IMR-90 (cell line): Measurements from ENCODE around the gene ANAPC1. TPM values are rescaled to one million over a fixed set of nuclear protein-coding genes. Genes with fewer than 3 reads are reported as not detected.
"Not testable (repeated sequence)": the region's sequence is repeated elsewhere in the genome, so short reads cannot be mapped to it uniquely, and the experiment has no call there.

ENCODE experiments used
- ATAC-seq: fragments of 200-7000 bp; cut with Tn5 transposase; 2 replicates; pipeline ENCODE4 v1.9.1; 2020; ENCODE audit warnings: low read depth, mild to moderate bottlenecking, moderate library complexity
- BruUV-seq: library from RNA; stranded (reverse); fragments of 400-500 nt; replicated peaks from 2 replicates; lab custom pipeline; 2021; lab: Mats Ljungman, UMichigan
- CTCF ChIA-PET: fragments of 300-600 bp; formaldehyde crosslinking; extraction: SDS; loops from one replicate; lab custom pipeline; 2021; ENCODE audit warnings: antibody characterized with exemption; lab: Yijun Ruan, JAX
- POLR2A ChIA-PET: fragments of 300-600 bp; sonication (Branson Sonifier 250); formaldehyde crosslinking; loops from one replicate; lab custom pipeline; 2022; ENCODE audit warnings: antibody characterized with exemption; ENCODE audit not compliant: unreplicated experiment; lab: Charles Lee
- DNase-seq: peaks from one replicate; pipeline ENCODE4 v3.0.0; 2013
- H2AFZ ChIP-seq: replicated peaks from 2 replicates; pipeline ENCODE3; 2013; ENCODE audit warnings: low read length, mild to moderate bottlenecking; ENCODE audit not compliant: poor library complexity
- H2AK5ac ChIP-seq: 2 replicates; pipeline ENCODE4 v1.6.1; 2013; ENCODE audit warnings: low read depth, low read length, inconsistent platforms
- H2AK9ac ChIP-seq: replicated peaks from 2 replicates; pipeline ENCODE3; 2013; ENCODE audit warnings: mild to moderate bottlenecking, low read depth, low read length, moderate library complexity; ENCODE audit not compliant: poor library complexity
- H2BK120ac ChIP-seq: 2 replicates; pipeline ENCODE4 v1.6.1; 2013; ENCODE audit warnings: low read depth, low read length, inconsistent platforms
- H2BK15ac ChIP-seq: 3 replicates; pipeline ENCODE4 v1.6.1; 2013; ENCODE audit warnings: low read depth, low read length, inconsistent platforms
- H2BK20ac ChIP-seq: 2 replicates; pipeline ENCODE4 v1.6.1; 2013; ENCODE audit warnings: low read depth, mild to moderate bottlenecking, inconsistent platforms, low read length, moderate library complexity
- H2BK5ac ChIP-seq: 2 replicates; pipeline ENCODE4 v1.6.1; 2013; ENCODE audit warnings: mild to moderate bottlenecking, low read depth, low read length, inconsistent platforms; ENCODE audit not compliant: poor library complexity, severe bottlenecking
- H3K14ac ChIP-seq: replicated peaks from 2 replicates; pipeline ENCODE4 v1.6.1; 2013; ENCODE audit warnings: low read depth, low read length, inconsistent platforms
- H3K18ac ChIP-seq: 2 replicates; pipeline ENCODE4 v1.6.1; 2013; ENCODE audit warnings: low read depth, low read length, control low read depth
- H3K23ac ChIP-seq: 2 replicates; pipeline ENCODE4 v1.6.1; 2013; ENCODE audit warnings: low read depth, low read length, inconsistent platforms
- H3K27ac ChIP-seq: 2 replicates; pipeline ENCODE4 v1.5.1; 2013; ENCODE audit warnings: mild to moderate bottlenecking, control low read depth, low read length; ENCODE audit not compliant: insufficient read depth
- H3K27me3 ChIP-seq: 2 replicates; pipeline ENCODE4 v1.6.1; 2013; ENCODE audit warnings: low read length; ENCODE audit not compliant: control insufficient read depth, insufficient read depth
- H3K36me3 ChIP-seq: 2 replicates; pipeline ENCODE4 v1.6.1; 2013; ENCODE audit warnings: low read length, mixed read lengths; ENCODE audit not compliant: control insufficient read depth, insufficient read depth
- H3K4ac ChIP-seq: 2 replicates; pipeline ENCODE4 v1.6.1; 2013; ENCODE audit warnings: low read depth, low read length, inconsistent platforms
- H3K4me1 ChIP-seq: 2 replicates; pipeline ENCODE4 v1.6.1; 2013; ENCODE audit warnings: low read length, mixed read lengths; ENCODE audit not compliant: control insufficient read depth, insufficient read depth
- H3K4me2 ChIP-seq: 2 replicates; pipeline ENCODE4 v1.6.1; 2013; ENCODE audit warnings: low read depth, mild to moderate bottlenecking, control low read depth, low read length, moderate library complexity
- H3K4me3 ChIP-seq: 2 replicates; pipeline ENCODE4 v1.5.1; 2013; ENCODE audit warnings: low read depth, mild to moderate bottlenecking, control low read depth, low read length, moderate library complexity; ENCODE audit not compliant: insufficient read depth
- H3K56ac ChIP-seq: 2 replicates; pipeline ENCODE4 v1.6.1; 2013; ENCODE audit warnings: low read length, inconsistent platforms; ENCODE audit not compliant: insufficient read depth; ENCODE audit errors: extremely low read depth
- H3K79me1 ChIP-seq, 2 experiments: 2 replicates each; pipeline ENCODE4 v1.6.1; 2013; ENCODE audit warnings: low read length in 2 of 2, inconsistent platforms in 1 of 2, low read depth in 1 of 2
- H3K9ac ChIP-seq: 2 replicates; pipeline ENCODE4 v1.6.1; 2013; ENCODE audit warnings: low read depth, low read length, control low read depth
- H3K9me1 ChIP-seq: 2 replicates; pipeline ENCODE4 v1.6.1; 2013; ENCODE audit warnings: low read length, inconsistent platforms; ENCODE audit not compliant: insufficient read depth
- H3K9me3 ChIP-seq: 2 replicates; pipeline ENCODE4 v1.6.1; 2013; ENCODE audit warnings: low read length; ENCODE audit not compliant: control insufficient read depth, insufficient read depth
- H4K20me1 ChIP-seq: 2 replicates; pipeline ENCODE4 v1.6.1; 2013; ENCODE audit warnings: low read length, inconsistent platforms; ENCODE audit not compliant: insufficient read depth
- H4K5ac ChIP-seq: 2 replicates; pipeline ENCODE4 v1.6.1; 2013; ENCODE audit warnings: mild to moderate bottlenecking, low read depth, low read length, control low read depth
- H4K8ac ChIP-seq, 2 experiments: 2 replicates each; pipeline ENCODE4 v1.6.1; 2013; ENCODE audit warnings: low read depth in 2 of 2, low read length in 2 of 2, control low read depth in 1 of 2, inconsistent platforms in 1 of 2
- H4K91ac ChIP-seq: 2 replicates; pipeline ENCODE4 v1.6.1; 2013; ENCODE audit warnings: low read depth, low read length, inconsistent platforms; ENCODE audit not compliant: insufficient read depth
- WGBS, 2 experiments: methylation state at CpG; one replicate each; pipeline versions ENCODE4 v1.1.5 to v1.1.7; 2013; ENCODE audit warnings: missing lambda C conversion rate in 2 of 2; ENCODE audit not compliant: insufficient read length in 1 of 2; ENCODE audit errors: extremely low coverage in 2 of 2; 5-methylcytosine and 5-hydroxymethylcytosine counted together
- dilution Hi-C: fragments of 300-500 bp; cut with HindIII; formaldehyde crosslinking; loops from one replicate; pipeline ENCODE4 v1.14.3; 2018; ENCODE audit warnings: low sequenced_read_pairs; ENCODE audit not compliant: unreplicated experiment
- in situ Hi-C: fragments of 300-500 bp; cut with MboI; formaldehyde crosslinking; loops from 3 replicates; pipeline ENCODE4 v1.14.3; 2019; ENCODE audit warnings: low sequenced_read_pairs, inconsistent platforms, mixed read lengths
- intact Hi-C: fragments of 100-400 bp; cut with micrococcal nuclease; formaldehyde crosslinking; loops from 2 replicates; pipeline ENCODE4 v1.10.0; 2022
- polyA plus RNA-seq, 3 experiments: library from polyadenylated mRNA; depleted of rRNA; stranded (reverse); fragments of >200 nt; gene quantifications; 2 replicates each; pipeline ENCODE4 v1.2.3, GENCODE V29; 2012; ENCODE audit warnings: low replicate concordance in 1 of 3
- total RNA-seq: library from RNA; depleted of rRNA; stranded (reverse); fragments of >200 nt; gene quantifications from 2 replicates; pipeline ENCODE4 v1.2.3, GENCODE V29; 2012

Gene ANAPC1
- total and polyA plus RNA-seq, 2 of the 4 experiments (the other 2 are of a cell fraction): 14.6 to 50.7 TPM

- H3K9me3 ChIP-seq, H3K4me2 ChIP-seq, dilution Hi-C loops, BruUV-seq, H3K27me3 ChIP-seq, H3K27ac ChIP-seq, H3K36me3 ChIP-seq, ATAC-seq, H2AFZ ChIP-seq, H4K91ac ChIP-seq, H3K79me1 ChIP-seq, H3K18ac ChIP-seq, in situ Hi-C loops, POLR2A ChIA-PET, H3K23ac ChIP-seq, H3K56ac ChIP-seq, H3K9me1 ChIP-seq, H4K5ac ChIP-seq, H2BK5ac ChIP-seq, H3K4me1 ChIP-seq, H3K4me3 ChIP-seq, H4K8ac ChIP-seq, H4K20me1 ChIP-seq, H2BK15ac ChIP-seq, H2AK9ac ChIP-seq, H3K4ac ChIP-seq, intact Hi-C loops, H2BK120ac ChIP-seq, H2AK5ac ChIP-seq, H3K14ac ChIP-seq, DNase-seq, H2BK20ac ChIP-seq, H3K9ac ChIP-seq, CTCF ChIA-PET: not testable (repeated sequence)
- WGBS, 2 experiments: no CpG with 5 or more reads among the region's 4 CpGs
Measured at GRCh38 chr2:111767087-111767486, 116.9 kb downstream of the ANAPC1 start.

- H3K27ac ChIP-seq, in situ Hi-C loops, H3K4me1 ChIP-seq, H3K27me3 ChIP-seq, POLR2A ChIA-PET, BruUV-seq, ATAC-seq, H4K5ac ChIP-seq, H2BK20ac ChIP-seq, H2AK5ac ChIP-seq, dilution Hi-C loops, H3K56ac ChIP-seq, CTCF ChIA-PET, H3K9me3 ChIP-seq, H3K9ac ChIP-seq, DNase-seq, H2AK9ac ChIP-seq, H4K8ac ChIP-seq, H3K4ac ChIP-seq, H3K9me1 ChIP-seq, H2AFZ ChIP-seq, intact Hi-C loops, H4K20me1 ChIP-seq, H2BK15ac ChIP-seq, H3K18ac ChIP-seq, H3K36me3 ChIP-seq, H3K4me2 ChIP-seq, H4K91ac ChIP-seq, H2BK5ac ChIP-seq, H3K79me1 ChIP-seq, H2BK120ac ChIP-seq, H3K4me3 ChIP-seq, H3K14ac ChIP-seq, H3K23ac ChIP-seq: not testable (repeated sequence)
- WGBS, 2 experiments: no CpG with 5 or more reads among the region's 8 CpGs
Measured at GRCh38 chr2:111766295-111766694, 117.7 kb downstream of the ANAPC1 start.
